HG02610 (cell line): Measurements from ENCODE around the gene KLHDC8A.
"Not testable (repeated sequence)": the region's sequence is repeated elsewhere in the genome, so short reads cannot be mapped to it uniquely, and the experiment has no call there.

Experiments
- ATAC-seq: cut with Tn5 transposase; IDR thresholded peaks from one replicate; pipeline ENCODE4 v1.9.1; 2021; ENCODE audit warnings: mild to moderate bottlenecking, moderate library complexity; ENCODE audit not compliant: unreplicated experiment

The KLHDC8A gene

DNA sequence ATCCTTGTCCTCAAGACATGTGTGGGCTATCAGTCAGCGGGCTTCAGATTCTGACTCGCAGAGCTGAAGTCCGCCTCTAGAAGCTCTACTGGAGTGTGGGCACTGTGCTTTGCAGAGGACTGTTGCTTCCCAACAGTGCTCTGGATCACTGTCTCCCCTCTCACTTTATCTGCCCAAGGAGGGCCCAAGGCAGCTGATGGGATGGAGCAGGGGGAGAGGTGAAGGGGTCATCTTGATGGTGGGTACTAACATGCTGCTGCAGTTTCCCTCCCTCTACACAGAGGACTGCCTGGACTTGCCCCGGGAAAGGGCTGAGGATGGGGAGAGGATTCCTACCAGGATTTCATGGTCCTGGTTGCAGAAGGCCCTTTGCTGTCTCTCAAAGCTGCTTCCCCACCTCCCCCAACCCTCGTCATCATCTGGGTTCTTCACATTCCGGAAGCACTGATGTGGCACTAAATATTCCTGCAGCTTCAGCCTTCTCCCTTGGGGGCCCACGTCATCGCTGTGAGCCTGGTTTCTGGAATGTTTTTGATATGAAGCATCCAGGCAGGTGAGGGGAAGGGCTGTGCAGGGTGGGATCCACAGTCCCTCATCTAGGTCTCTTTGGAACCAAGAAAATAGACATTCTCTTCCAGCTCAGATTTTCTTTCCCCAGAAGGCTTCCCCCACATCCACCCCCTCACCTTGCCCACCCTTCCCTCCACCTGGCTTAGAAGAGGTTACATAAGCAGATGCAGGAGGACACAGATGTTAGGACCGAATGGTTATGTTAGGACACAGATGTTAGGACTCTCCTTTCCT, 58.3 kb downstream of the KLHDC8A start:
- no peak for ATAC-seq

DNA sequence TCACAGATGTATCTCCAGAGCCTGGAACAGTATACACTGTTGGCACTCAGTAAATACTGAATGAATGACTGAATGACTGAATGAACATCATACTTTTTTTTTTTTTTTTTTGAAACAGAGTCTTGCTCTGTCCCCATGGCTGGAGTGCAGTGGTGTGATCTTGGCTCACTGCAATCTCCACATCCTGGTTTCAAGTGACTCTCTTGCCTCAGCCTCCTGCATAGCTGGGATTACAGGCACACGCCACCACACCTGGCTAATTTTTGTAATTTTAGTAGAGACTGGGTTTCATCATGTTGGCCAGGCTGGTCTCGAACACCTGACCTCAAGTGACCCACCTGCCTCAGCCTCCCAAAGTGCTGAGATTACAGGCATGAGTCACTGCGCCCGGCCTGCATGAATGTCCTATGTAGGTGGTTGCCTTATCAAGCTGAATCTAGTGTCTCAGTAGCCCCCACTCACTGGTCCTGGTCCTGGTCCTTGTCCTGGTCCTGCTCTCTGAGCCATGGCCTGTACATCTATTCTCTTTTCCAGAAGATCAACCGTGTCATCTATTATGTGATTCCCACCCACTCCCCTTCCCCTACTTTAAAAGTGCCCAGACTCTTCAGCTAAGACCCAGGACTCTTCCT, 59.1 kb downstream of the KLHDC8A start:
- ATAC-seq, result not testable (repeated sequence)

- ATAC-seq, result no peak
Observed at GRCh38 chr1:205296154-205296553, 60.6 kb downstream of the KLHDC8A start.

GRCh38 chr1:205294934-205295333, 61.8 kb downstream of the KLHDC8A start:
- no peak for ATAC-seq

DNA sequence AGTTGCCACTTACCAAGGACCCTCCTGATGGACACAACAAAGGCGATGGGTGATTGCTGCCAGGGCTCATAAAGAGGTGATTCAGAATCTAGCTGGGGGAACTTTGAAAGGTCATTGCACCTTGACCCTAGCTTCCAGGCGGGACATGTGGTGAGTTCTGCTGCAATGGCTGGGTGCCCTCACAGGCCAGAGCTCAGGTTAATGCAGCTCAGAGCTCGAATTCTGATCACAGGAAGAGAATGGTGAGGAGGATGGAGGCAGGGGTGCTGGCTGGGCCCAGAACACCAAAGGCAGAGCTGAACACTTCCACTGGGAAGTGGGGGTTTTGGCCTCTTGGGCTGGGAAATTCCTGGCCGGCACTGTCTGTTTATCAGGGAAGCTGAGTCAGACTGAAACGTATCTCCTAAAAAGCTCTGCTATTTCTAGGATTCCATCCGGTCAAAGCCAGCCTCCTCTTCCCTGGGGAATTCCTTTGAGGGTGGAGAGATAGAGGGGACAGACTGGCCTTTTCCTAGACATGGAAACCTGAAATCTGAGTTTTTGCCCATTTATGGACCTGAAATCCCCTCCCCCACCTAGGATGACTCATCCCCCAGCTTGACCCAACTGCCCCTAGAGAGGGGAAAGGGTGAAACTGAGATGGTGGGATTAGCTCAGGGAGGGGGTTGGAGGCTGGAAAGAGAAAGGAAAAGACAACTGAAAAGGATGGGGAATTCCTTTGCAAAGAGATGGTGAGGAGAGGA, 62.4 kb downstream of the KLHDC8A start:
- ATAC-seq, result no peak

- no peak for ATAC-seq
Observed at GRCh38 chr1:205293350-205294074, 63.2 kb downstream of the KLHDC8A start.

GRCh38 chr1:205291596-205291995, 65.1 kb downstream of the KLHDC8A start:
- ATAC-seq, result no peak

GRCh38 chr1:205287767-205288559, 68.8 kb downstream of the KLHDC8A start:
- peak; percentile 86 for ATAC-seq

DNA sequence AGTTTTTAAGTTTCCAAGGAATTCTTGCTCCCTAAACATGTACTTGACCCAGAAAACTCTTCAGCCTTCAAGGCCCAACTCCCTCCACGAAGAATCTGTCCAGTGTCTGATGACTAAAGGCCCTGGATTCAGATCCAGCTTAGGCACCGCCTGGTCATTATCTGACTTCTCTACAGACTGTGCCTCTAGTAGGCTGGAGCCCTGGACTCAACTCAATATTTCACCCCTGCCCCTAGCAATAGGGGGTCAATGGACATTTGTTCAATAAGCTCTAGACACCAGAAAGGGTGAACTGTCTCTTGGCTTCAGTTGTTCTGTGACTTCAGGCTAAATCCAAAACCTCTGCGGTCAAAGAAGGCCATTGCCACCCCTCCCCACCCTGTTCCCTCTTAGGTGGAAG, 69.6 kb downstream of the KLHDC8A start:
- no peak for ATAC-seq

DNA sequence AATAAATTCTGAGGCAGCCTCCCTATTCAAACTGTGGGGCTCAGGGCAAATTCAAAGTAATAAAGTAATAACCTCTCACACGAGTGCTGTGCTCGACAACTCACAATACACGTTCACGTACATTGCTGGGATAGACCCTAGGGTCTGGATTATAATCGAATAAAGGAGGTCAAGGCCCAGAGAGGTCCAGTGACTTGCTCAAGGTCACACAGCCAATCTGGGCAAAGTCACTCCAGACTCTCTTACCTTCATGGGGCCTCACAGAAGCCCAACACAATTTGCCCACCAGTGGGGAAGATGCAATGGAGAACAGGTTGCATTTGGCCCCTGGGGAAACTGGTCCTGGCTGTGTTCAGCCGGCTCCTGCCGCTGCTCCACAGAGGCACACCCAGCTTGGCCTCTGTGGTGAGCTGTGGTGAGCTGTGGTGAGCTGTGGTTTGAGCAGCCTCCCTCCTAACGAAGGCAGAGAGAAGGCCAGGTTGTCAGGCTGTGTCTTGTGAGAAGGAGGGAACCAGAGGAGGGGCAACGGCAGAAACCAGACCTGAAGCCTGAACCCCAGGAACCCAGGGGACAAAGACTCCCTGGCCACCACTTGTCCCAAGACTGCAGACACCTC, 70.3 kb downstream of the KLHDC8A start:
- ATAC-seq, result peak; percentile 30
